IMR-90 (cell line): ENCODE data around the gene KLHL25. TPM values are rescaled to one million over a fixed set of nuclear protein-coding genes. Genes with fewer than 3 reads are reported as not detected.

Experiments used
- ATAC-seq: fragments of 200-7000 bp; cut with Tn5 transposase; 2 replicates; pipeline ENCODE4 v1.9.1; 2020; ENCODE audit warnings: low read depth, mild to moderate bottlenecking, moderate library complexity
- BruUV-seq: library from RNA; stranded (reverse); fragments of 400-500 nt; replicated peaks from 2 replicates; lab custom pipeline; 2021; lab: Mats Ljungman, UMichigan
- CTCF ChIA-PET: fragments of 300-600 bp; formaldehyde crosslinking; extraction: SDS; loops from one replicate; lab custom pipeline; 2021; ENCODE audit warnings: antibody characterized with exemption; lab: Yijun Ruan, JAX
- POLR2A ChIA-PET: fragments of 300-600 bp; sonication (Branson Sonifier 250); formaldehyde crosslinking; loops from one replicate; lab custom pipeline; 2022; ENCODE audit warnings: antibody characterized with exemption; ENCODE audit not compliant: unreplicated experiment; lab: Charles Lee
- DNase-seq: peaks from one replicate; pipeline ENCODE4 v3.0.0; 2013
- H2AFZ ChIP-seq: replicated peaks from 2 replicates; pipeline ENCODE3; 2013; ENCODE audit warnings: low read length, mild to moderate bottlenecking; ENCODE audit not compliant: poor library complexity
- H2AK5ac ChIP-seq: 2 replicates; pipeline ENCODE4 v1.6.1; 2013; ENCODE audit warnings: low read depth, low read length, inconsistent platforms
- H2AK9ac ChIP-seq: replicated peaks from 2 replicates; pipeline ENCODE3; 2013; ENCODE audit warnings: mild to moderate bottlenecking, low read depth, low read length, moderate library complexity; ENCODE audit not compliant: poor library complexity
- H2BK120ac ChIP-seq: 2 replicates; pipeline ENCODE4 v1.6.1; 2013; ENCODE audit warnings: low read depth, low read length, inconsistent platforms
- H2BK15ac ChIP-seq: 3 replicates; pipeline ENCODE4 v1.6.1; 2013; ENCODE audit warnings: low read depth, low read length, inconsistent platforms
- H2BK20ac ChIP-seq: 2 replicates; pipeline ENCODE4 v1.6.1; 2013; ENCODE audit warnings: low read depth, mild to moderate bottlenecking, inconsistent platforms, low read length, moderate library complexity
- H2BK5ac ChIP-seq: 2 replicates; pipeline ENCODE4 v1.6.1; 2013; ENCODE audit warnings: mild to moderate bottlenecking, low read depth, low read length, inconsistent platforms; ENCODE audit not compliant: poor library complexity, severe bottlenecking
- H3K14ac ChIP-seq: replicated peaks from 2 replicates; pipeline ENCODE4 v1.6.1; 2013; ENCODE audit warnings: low read depth, low read length, inconsistent platforms
- H3K18ac ChIP-seq: 2 replicates; pipeline ENCODE4 v1.6.1; 2013; ENCODE audit warnings: low read depth, low read length, control low read depth
- H3K23ac ChIP-seq: 2 replicates; pipeline ENCODE4 v1.6.1; 2013; ENCODE audit warnings: low read depth, low read length, inconsistent platforms
- H3K27ac ChIP-seq: 2 replicates; pipeline ENCODE4 v1.5.1; 2013; ENCODE audit warnings: mild to moderate bottlenecking, control low read depth, low read length; ENCODE audit not compliant: insufficient read depth
- H3K27me3 ChIP-seq: 2 replicates; pipeline ENCODE4 v1.6.1; 2013; ENCODE audit warnings: low read length; ENCODE audit not compliant: control insufficient read depth, insufficient read depth
- H3K36me3 ChIP-seq: 2 replicates; pipeline ENCODE4 v1.6.1; 2013; ENCODE audit warnings: low read length, mixed read lengths; ENCODE audit not compliant: control insufficient read depth, insufficient read depth
- H3K4ac ChIP-seq: 2 replicates; pipeline ENCODE4 v1.6.1; 2013; ENCODE audit warnings: low read depth, low read length, inconsistent platforms
- H3K4me1 ChIP-seq: 2 replicates; pipeline ENCODE4 v1.6.1; 2013; ENCODE audit warnings: low read length, mixed read lengths; ENCODE audit not compliant: control insufficient read depth, insufficient read depth
- H3K4me2 ChIP-seq: 2 replicates; pipeline ENCODE4 v1.6.1; 2013; ENCODE audit warnings: low read depth, mild to moderate bottlenecking, control low read depth, low read length, moderate library complexity
- H3K4me3 ChIP-seq: 2 replicates; pipeline ENCODE4 v1.5.1; 2013; ENCODE audit warnings: low read depth, mild to moderate bottlenecking, control low read depth, low read length, moderate library complexity; ENCODE audit not compliant: insufficient read depth
- H3K56ac ChIP-seq: 2 replicates; pipeline ENCODE4 v1.6.1; 2013; ENCODE audit warnings: low read length, inconsistent platforms; ENCODE audit not compliant: insufficient read depth; ENCODE audit errors: extremely low read depth
- H3K79me1 ChIP-seq, 2 experiments: 2 replicates each; pipeline ENCODE4 v1.6.1; 2013; ENCODE audit warnings: low read length in 2 of 2, inconsistent platforms in 1 of 2, low read depth in 1 of 2
- H3K9ac ChIP-seq: 2 replicates; pipeline ENCODE4 v1.6.1; 2013; ENCODE audit warnings: low read depth, low read length, control low read depth
- H3K9me1 ChIP-seq: 2 replicates; pipeline ENCODE4 v1.6.1; 2013; ENCODE audit warnings: low read length, inconsistent platforms; ENCODE audit not compliant: insufficient read depth
- H3K9me3 ChIP-seq: 2 replicates; pipeline ENCODE4 v1.6.1; 2013; ENCODE audit warnings: low read length; ENCODE audit not compliant: control insufficient read depth, insufficient read depth
- H4K20me1 ChIP-seq: 2 replicates; pipeline ENCODE4 v1.6.1; 2013; ENCODE audit warnings: low read length, inconsistent platforms; ENCODE audit not compliant: insufficient read depth
- H4K5ac ChIP-seq: 2 replicates; pipeline ENCODE4 v1.6.1; 2013; ENCODE audit warnings: mild to moderate bottlenecking, low read depth, low read length, control low read depth
- H4K8ac ChIP-seq, 2 experiments: 2 replicates each; pipeline ENCODE4 v1.6.1; 2013; ENCODE audit warnings: low read depth in 2 of 2, low read length in 2 of 2, control low read depth in 1 of 2, inconsistent platforms in 1 of 2
- H4K91ac ChIP-seq: 2 replicates; pipeline ENCODE4 v1.6.1; 2013; ENCODE audit warnings: low read depth, low read length, inconsistent platforms; ENCODE audit not compliant: insufficient read depth
- BHLHE40 ChIP-seq: fragments of 150-350 bp; IDR thresholded peaks from 2 replicates; pipeline ENCODE4 v1.6.1; 2016; ENCODE audit warnings: mild to moderate bottlenecking, low read depth, low read length
- CEBPB ChIP-seq: IDR thresholded peaks from 2 replicates; pipeline ENCODE4 v1.6.1; 2012; ENCODE audit warnings: low read depth, low read length, improper control_type of control experiment
- CHD1 ChIP-seq: IDR thresholded peaks from 2 replicates; pipeline ENCODE4 v1.6.1; 2012; ENCODE audit warnings: low read depth, low read length, improper control_type of control experiment
- CTCF ChIP-seq: conservative IDR thresholded peaks from 2 replicates; pipeline ENCODE4 v1.5.1; 2012; ENCODE audit warnings: mild to moderate bottlenecking, low read depth, low read length, improper control_type of control experiment
- ELK1 ChIP-seq: fragments of 150-350 bp; IDR thresholded peaks from 2 replicates; pipeline ENCODE4 v1.6.1; 2016; ENCODE audit warnings: low read depth, mild to moderate bottlenecking, low read length, moderate library complexity, borderline replicate concordance
- FOS ChIP-seq: fragments of 150-350 bp; IDR thresholded peaks from 2 replicates; pipeline ENCODE4 v1.6.1; 2016; ENCODE audit warnings: low read depth, low read length
- MAFK ChIP-seq: IDR thresholded peaks from 2 replicates; pipeline ENCODE4 v1.6.1; 2012; ENCODE audit warnings: low read depth, low read length, improper control_type of control experiment
- MAZ ChIP-seq: IDR thresholded peaks from 2 replicates; pipeline ENCODE4 v1.6.1; 2012; ENCODE audit warnings: low read depth, mild to moderate bottlenecking, low read length, improper control_type of control experiment, moderate library complexity, borderline replicate concordance
- MXI1 ChIP-seq: IDR thresholded peaks from 2 replicates; pipeline ENCODE4 v1.6.1; 2012; ENCODE audit warnings: low read depth, mild to moderate bottlenecking, low read length, moderate library complexity, borderline replicate concordance
- NFE2L2 ChIP-seq: fragments of 150-350 bp; IDR thresholded peaks from 2 replicates; pipeline ENCODE4 v1.6.1; 2016; ENCODE audit warnings: low read depth, mild to moderate bottlenecking, low read length
- POLR2A ChIP-seq: IDR thresholded peaks from 2 replicates; pipeline ENCODE4 v1.6.1; 2012; ENCODE audit warnings: mild to moderate bottlenecking, low read depth, low read length
- RAD21 ChIP-seq: IDR thresholded peaks from 2 replicates; pipeline ENCODE4 v1.6.1; 2012; ENCODE audit warnings: low read length, improper control_type of control experiment
- RCOR1 ChIP-seq: IDR thresholded peaks from 2 replicates; pipeline ENCODE4 v1.6.1; 2012; ENCODE audit warnings: mild to moderate bottlenecking, low read length, improper control_type of control experiment; ENCODE audit not compliant: insufficient replicate concordance
- RFX5 ChIP-seq: IDR thresholded peaks from 2 replicates; pipeline ENCODE4 v1.8.0; 2012; ENCODE audit warnings: low read depth, mild to moderate bottlenecking, low read length, moderate library complexity
- SMC3 ChIP-seq: fragments of 150-350 bp; IDR thresholded peaks from 2 replicates; pipeline ENCODE4 v1.6.1; 2016; ENCODE audit warnings: low read depth, mild to moderate bottlenecking, antibody characterized with exemption, low read length, moderate library complexity
- USF2 ChIP-seq: fragments of 150-350 bp; IDR thresholded peaks from 2 replicates; pipeline ENCODE4 v1.6.1; 2017; ENCODE audit warnings: mild to moderate bottlenecking, antibody characterized with exemption, low read length, low read depth
- WGBS, 2 experiments: methylation state at CpG; one replicate each; pipeline versions ENCODE4 v1.1.5 to v1.1.7; 2013; ENCODE audit warnings: missing lambda C conversion rate in 2 of 2; ENCODE audit not compliant: insufficient read length in 1 of 2; ENCODE audit errors: extremely low coverage in 2 of 2; 5-methylcytosine and 5-hydroxymethylcytosine counted together
- dilution Hi-C: fragments of 300-500 bp; cut with HindIII; formaldehyde crosslinking; loops from one replicate; pipeline ENCODE4 v1.14.3; 2018; ENCODE audit warnings: low sequenced_read_pairs; ENCODE audit not compliant: unreplicated experiment
- in situ Hi-C: fragments of 300-500 bp; cut with MboI; formaldehyde crosslinking; loops from 3 replicates; pipeline ENCODE4 v1.14.3; 2019; ENCODE audit warnings: low sequenced_read_pairs, inconsistent platforms, mixed read lengths
- intact Hi-C: fragments of 100-400 bp; cut with micrococcal nuclease; formaldehyde crosslinking; loops from 2 replicates; pipeline ENCODE4 v1.10.0; 2022
- polyA plus RNA-seq, 3 experiments: library from polyadenylated mRNA; depleted of rRNA; stranded (reverse); fragments of >200 nt; gene quantifications; 2 replicates each; pipeline ENCODE4 v1.2.3, GENCODE V29; 2012; ENCODE audit warnings: low replicate concordance in 1 of 3
- total RNA-seq: library from RNA; depleted of rRNA; stranded (reverse); fragments of >200 nt; gene quantifications from 2 replicates; pipeline ENCODE4 v1.2.3, GENCODE V29; 2012

KLHL25 gene
- total and polyA plus RNA-seq, 2 of the 4 experiments (the other 2 are of a cell fraction): 2.7 to 5.6 TPM

GRCh38 chr15:85745023-85745422 lies 49.7 kb downstream of the KLHL25 start:
- no peak for ATAC-seq
- no peak overlapping the region for H3K56ac ChIP-seq
- no peak overlapping the region for H2AK9ac ChIP-seq
- H3K4me3 ChIP-seq: no peak overlapping the region
- no peak overlapping the region for H3K4ac ChIP-seq
- H3K4me2 ChIP-seq: no peak overlapping the region
- H2AFZ ChIP-seq: no peak overlapping the region
- H2BK20ac ChIP-seq: no peak overlapping the region
- no peak overlapping the region for H2BK120ac ChIP-seq
- H3K4me1 ChIP-seq: peaks cover 4% of the 10 kb centered on the region; the same call in 1 of the 2 replicates
- H2AK5ac ChIP-seq: no peak overlapping the region
- peaks cover 43% of the 10 kb centered on the region for H3K36me3 ChIP-seq
- no peaks in the 10 kb centered on the region; the same call in 1 of the 2 replicates for H3K9me1 ChIP-seq
- intact Hi-C loops (no loop called here), dilution Hi-C loops (no loop called here), in situ Hi-C loops (no loop called here)
- H4K8ac ChIP-seq: no peak overlapping the region
- H3K79me1 ChIP-seq: peaks cover 0 to 5% of the 10 kb centered on the region in 2 experiments; a peak in 2 of 4 replicates
- ChIA-PET CTCF (no interaction called here), POLR2A (no interaction called here)
- no peak for DNase-seq
- no peak overlapping the region for H3K9ac ChIP-seq
- no peak overlapping the region for H3K27ac ChIP-seq
- H3K27me3 ChIP-seq: no peaks in the 10 kb centered on the region
- H3K18ac ChIP-seq: no peak overlapping the region
- no peaks in the 10 kb centered on the region; the same call in 1 of the 2 replicates for H4K20me1 ChIP-seq
- H3K23ac ChIP-seq: no peak overlapping the region
- no peak overlapping the region for H2BK15ac ChIP-seq
- TF ChIP-seq POLR2A: no peak
- TF ChIP-seq SMC3: no peak
- TF ChIP-seq MXI1: no peak
- TF ChIP-seq RCOR1: no peak
- TF ChIP-seq RFX5: no peak
- no peak for TF ChIP-seq RAD21
- no peak for TF ChIP-seq BHLHE40
- no peak for TF ChIP-seq CEBPB
- no peak for TF ChIP-seq FOS
- TF ChIP-seq ELK1: no peak
- no peak for TF ChIP-seq MAZ
- no peak for TF ChIP-seq CHD1
- TF ChIP-seq USF2: no peak
- no peak for TF ChIP-seq MAFK
- no peak for TF ChIP-seq NFE2L2
- no peak for TF ChIP-seq CTCF
- H4K5ac ChIP-seq: no peak overlapping the region
- WGBS, 2 experiments: 95% methylated on average over 3 of the region's 12 CpGs; no CpG with 5 or more reads in 1 of the 2 experiments
- no peak overlapping the region for H2BK5ac ChIP-seq
- no TSS peak for BruUV-seq
- no peaks in the 10 kb centered on the region for H3K9me3 ChIP-seq
- H3K14ac ChIP-seq: no peak overlapping the region
- H4K91ac ChIP-seq: no peak overlapping the region
